Pancreas (tissue), 10 donors: Measurements from ENCODE around the gene FRMD4A. TPM values are rescaled to one million over a fixed set of nuclear protein-coding genes. Genes with fewer than 3 reads are reported as not detected.

ENCODE experiments used
- ATAC-seq, 4 donors: fragments of 200-7000 bp; cut with Tn5 transposase; one replicate each; pipeline versions ENCODE4 v1.8.0 to v1.9.1; 2020; ENCODE audit warnings: mild to moderate bottlenecking in 4 of 4, moderate library complexity in 4 of 4
- DNase-seq, 6 donors: peaks; one replicate each; pipeline ENCODE4 v3.0.0-alpha.2; 2020
- FAIRE-seq: peaks from 2 replicates; lab custom pipeline; 2012; peaks lifted over from hg19 to GRCh38; lab: Jason Lieb, UNC
- H3K27ac ChIP-seq, 4 donors: fragments of 200-600 bp; sonication (generic); 1 replicate in 3 of 4; 2 replicates in 1 of 4; pipeline versions ENCODE4 v1.5.0 to v1.8.0; 2020
- H3K27me3 ChIP-seq, 4 donors: fragments of 200-600 bp; one replicate each; pipeline ENCODE4 v1.8.0; 2021
- H3K36me3 ChIP-seq, 3 donors: fragments of 200-600 bp; sonication (generic) in 1 of 3; one replicate each; pipeline versions ENCODE4 v1.5.0 to v1.8.0; 2020 to 2021
- H3K4me1 ChIP-seq, 3 donors: fragments of 200-600 bp; one replicate each; pipeline ENCODE4 v1.8.0; 2021
- H3K4me3 ChIP-seq, 4 donors: fragments of 200-600 bp; sonication (generic) in 2 of 4; one replicate each; pipeline versions ENCODE4 v1.5.0 to v1.8.0; 2020 to 2021
- H3K9me3 ChIP-seq, 4 donors: fragments of 200-600 bp; one replicate each; pipeline ENCODE4 v1.8.0; 2021
- WGBS, 2 donors: extraction: QIAGEN DNeasy Blood & Tissue Kit; methylation state at CpG; one replicate each; pipeline ENCODE4 v1.1.7; 2013; 5-methylcytosine and 5-hydroxymethylcytosine counted together
- intact Hi-C, 3 donors: fragments of 100-400 bp; cut with DNase I; formaldehyde crosslinking; loops; one replicate each; pipeline versions ENCODE4 v1.11.1 to v1.14.2; 2022
- polyA plus RNA-seq, 2 donors: library from polyadenylated mRNA; stranded (reverse); fragments of 200-250 nt; gene quantifications; one replicate each; pipeline ENCODE4 v1.2.3, GENCODE V29; 2013
- total RNA-seq, 6 donors: library from RNA; stranded (reverse); fragmentation: NEBNext Ultra II Directional in 4 of 6; extraction: Animal tissue kit (Norgen Biotek cat#: 25700) in 4 of 6; gene quantifications; one replicate each; pipeline versions ENCODE4 v1.2.1 to v1.2.4, GENCODE V29; 2021 to 2023
- TF ChIP-seq, protein P1 (sequence below), 4 donors: fragments of 200-600 bp; sonication (generic) in 3 of 4; IDR thresholded peaks; one replicate each; pipeline versions ENCODE4 v1.5.0 to v1.8.0; 2021; ENCODE audit warnings: antibody characterized with exemption in 4 of 4
- donor health status: healthy with polysubstance abuse.
- donor health status: DM: no; HTN: no; CAD: no; lungs with moderate emphysema.
- donor health status: DM: no; HTN: no; CAD: no.
- donor health status: control.
- donor health status: control.
- donor health status: Bipolar disorder and iron deficiency.
- donor health status: DM: yes; HTN: yes; CAD: no.
- donor health status: DM: no; HTN: no; CAD: no.
- donor health status: DM: no; HTN: no; CAD: no.
- donor health status: DM: yes; HTN: yes; CAD: no.

FRMD4A gene
- total and polyA plus RNA-seq, 8 donors, result 13.5 to 27.5 (median 18.7) TPM

- Histone ChIP-seq H3K4me1 (no peaks in the 10 kb centered on the region), H3K27me3 (no peaks in the 10 kb centered on the region), H3K27ac (no peak overlapping the region), H3K4me3 (no peak overlapping the region), H3K9me3 (no peaks in the 10 kb centered on the region), H3K36me3 (no peaks in the 10 kb centered on the region)
- no peak for FAIRE-seq
- intact Hi-C loops, result no loop called here
- ATAC-seq, result no peak
- TF ChIP-seq, protein P1, sequence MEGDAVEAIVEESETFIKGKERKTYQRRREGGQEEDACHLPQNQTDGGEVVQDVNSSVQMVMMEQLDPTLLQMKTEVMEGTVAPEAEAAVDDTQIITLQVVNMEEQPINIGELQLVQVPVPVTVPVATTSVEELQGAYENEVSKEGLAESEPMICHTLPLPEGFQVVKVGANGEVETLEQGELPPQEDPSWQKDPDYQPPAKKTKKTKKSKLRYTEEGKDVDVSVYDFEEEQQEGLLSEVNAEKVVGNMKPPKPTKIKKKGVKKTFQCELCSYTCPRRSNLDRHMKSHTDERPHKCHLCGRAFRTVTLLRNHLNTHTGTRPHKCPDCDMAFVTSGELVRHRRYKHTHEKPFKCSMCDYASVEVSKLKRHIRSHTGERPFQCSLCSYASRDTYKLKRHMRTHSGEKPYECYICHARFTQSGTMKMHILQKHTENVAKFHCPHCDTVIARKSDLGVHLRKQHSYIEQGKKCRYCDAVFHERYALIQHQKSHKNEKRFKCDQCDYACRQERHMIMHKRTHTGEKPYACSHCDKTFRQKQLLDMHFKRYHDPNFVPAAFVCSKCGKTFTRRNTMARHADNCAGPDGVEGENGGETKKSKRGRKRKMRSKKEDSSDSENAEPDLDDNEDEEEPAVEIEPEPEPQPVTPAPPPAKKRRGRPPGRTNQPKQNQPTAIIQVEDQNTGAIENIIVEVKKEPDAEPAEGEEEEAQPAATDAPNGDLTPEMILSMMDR (IDR thresholded peaks at IDR 0.05), result no peak
- DNase-seq, result no peak
- WGBS, 2 donors, result 92 to 94% methylated on average over 3 of the region's 3 CpGs
Observed at GRCh38 chr10:13969792-13970140, 361.0 kb downstream of the FRMD4A start.

DNA sequence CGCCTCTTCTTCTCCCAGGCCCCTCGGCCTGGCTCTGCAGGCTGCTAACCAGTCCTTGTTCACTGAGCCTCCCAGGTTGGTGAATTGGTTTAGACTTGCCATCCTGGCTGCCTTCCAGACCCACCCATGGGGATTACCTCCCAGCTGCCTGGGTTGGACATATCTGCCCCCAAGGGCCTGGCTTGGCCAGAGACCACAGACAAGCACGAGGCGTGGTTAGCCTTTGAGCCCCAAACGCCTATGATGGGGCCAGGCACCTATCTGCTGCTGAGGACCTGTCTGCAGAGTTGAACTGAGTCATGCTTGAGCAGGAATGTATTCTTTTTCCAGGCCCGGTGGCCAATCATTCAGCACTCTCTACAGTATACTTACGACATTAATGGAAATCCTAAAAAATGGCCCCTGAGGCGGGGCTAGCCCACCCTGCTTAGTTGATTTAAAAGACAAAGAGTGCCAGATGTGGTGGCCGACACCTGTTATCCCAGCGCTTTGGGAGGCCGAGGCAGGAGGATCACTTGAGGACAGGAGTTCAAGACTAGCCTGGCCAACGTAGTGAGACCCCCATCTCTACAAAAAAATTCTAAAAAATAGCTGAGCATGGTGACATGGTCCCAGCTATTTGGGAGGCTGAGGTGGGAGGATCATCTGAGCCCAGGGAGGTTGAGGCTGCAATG is 361.5 kb downstream of the FRMD4A start:
- intact Hi-C loops, result no loop called here
- TF ChIP-seq, protein P1 (IDR thresholded peaks at IDR 0.05), result no peak
- FAIRE-seq (no peak), ATAC-seq (no peak), DNase-seq (no peak)
- H3K4me1 ChIP-seq, result no peaks in the 10 kb centered on the region
- H3K27ac ChIP-seq, result no peak overlapping the region
- no peak overlapping the region for H3K4me3 ChIP-seq
- WGBS, 2 donors, result 92 to 94% methylated on average over 12 of the region's 12 CpGs
- H3K9me3 ChIP-seq, result no peaks in the 10 kb centered on the region
- H3K36me3 ChIP-seq, result no peaks in the 10 kb centered on the region
- no peaks in the 10 kb centered on the region for H3K27me3 ChIP-seq

DNA sequence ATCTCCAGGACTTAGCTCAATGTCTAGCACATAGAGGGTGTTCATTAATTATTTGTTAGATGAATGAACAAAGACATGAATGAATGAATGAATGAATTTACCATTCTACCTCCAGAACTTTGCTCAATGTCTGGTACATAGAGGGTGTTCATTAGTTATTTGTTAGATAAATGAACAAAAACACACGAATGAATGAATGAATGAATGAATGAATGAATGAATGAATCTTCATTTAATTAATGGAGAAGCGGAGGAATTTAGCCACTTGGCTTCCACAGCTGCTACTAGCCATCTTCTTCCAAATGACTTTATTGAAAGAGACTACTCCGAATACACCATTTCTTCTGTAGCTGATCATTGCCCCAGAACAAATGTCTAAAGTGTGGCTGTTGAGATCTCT is 368.9 kb downstream of the FRMD4A start:
- TF ChIP-seq, protein P1 (IDR thresholded peaks at IDR 0.05), result no peak
- intact Hi-C loops, result no loop called here
- no peak overlapping the region for H3K27ac ChIP-seq
- ATAC-seq, result no peak
- H3K9me3 ChIP-seq, result no peaks in the 10 kb centered on the region
- WGBS, 2 donors, result 80 to 83% methylated on average over 3 of the region's 3 CpGs
- no peak overlapping the region for H3K4me3 ChIP-seq
- FAIRE-seq, result no peak
- no peaks in the 10 kb centered on the region for H3K27me3 ChIP-seq
- H3K4me1 ChIP-seq, result no peaks in the 10 kb centered on the region
- no peak for DNase-seq
- H3K36me3 ChIP-seq, result no peaks in the 10 kb centered on the region

GRCh38 chr10:13961097-13961496 is 369.6 kb downstream of the FRMD4A start:
- 59 to 81% methylated on average over 5 of the region's 5 CpGs for WGBS, 2 donors
- H3K27ac ChIP-seq, result no peak overlapping the region
- no peaks in the 10 kb centered on the region for H3K9me3 ChIP-seq
- intact Hi-C loops, result no loop called here
- H3K36me3 ChIP-seq, result no peaks in the 10 kb centered on the region
- FAIRE-seq, result no peak
- TF ChIP-seq, protein P1 (IDR thresholded peaks at IDR 0.05), result no peak
- H3K4me1 ChIP-seq, result no peaks in the 10 kb centered on the region
- peak in 2 of 4 donors; percentile 23 to 29 for ATAC-seq
- no peak overlapping the region for H3K4me3 ChIP-seq
- DNase-seq, result no peak
- no peaks in the 10 kb centered on the region for H3K27me3 ChIP-seq

DNA sequence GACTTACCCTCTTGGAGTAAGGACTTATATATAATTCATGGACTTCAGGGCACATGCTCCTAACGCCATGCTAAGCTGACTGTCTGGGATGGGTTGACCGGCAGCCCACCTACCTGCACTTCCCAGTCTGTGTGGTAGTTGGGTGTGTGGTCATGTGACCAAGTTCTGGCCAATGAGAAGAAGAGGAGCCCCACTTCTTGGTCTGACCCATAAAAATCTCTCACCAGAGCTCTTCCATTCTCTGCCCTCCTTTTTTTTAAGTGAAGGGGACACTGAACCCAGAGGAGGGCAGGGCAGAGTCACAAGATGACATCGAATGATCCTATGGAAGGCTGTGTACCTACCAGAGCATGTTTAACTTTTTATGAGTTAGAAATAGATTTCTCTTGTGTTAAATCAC is 370.1 kb downstream of the FRMD4A start:
- no peaks in the 10 kb centered on the region for H3K9me3 ChIP-seq
- H3K4me1 ChIP-seq, result no peaks in the 10 kb centered on the region
- ATAC-seq, result no peak
- 85 to 86% methylated on average over 3 of the region's 3 CpGs for WGBS, 2 donors
- no peak overlapping the region for H3K4me3 ChIP-seq
- H3K36me3 ChIP-seq, result no peaks in the 10 kb centered on the region
- H3K27ac ChIP-seq, result no peak overlapping the region
- DNase-seq, result no peak
- TF ChIP-seq, protein P1 (IDR thresholded peaks at IDR 0.05), result no peak
- intact Hi-C loops, result no loop called here
- H3K27me3 ChIP-seq, result no peaks in the 10 kb centered on the region
- no peak for FAIRE-seq
